Measurements from ENCODE around the gene KIAA1328. TPM values are rescaled to one million over a fixed set of nuclear protein-coding genes. Genes with fewer than 3 reads are reported as not detected.

Gene KIAA1328
- polyA plus RNA-seq, 2 of the 4 experiments (the other 2 are of a cell fraction) = 1.7 to 3.9 TPM

- 79% methylated on average over 1 of the region's 1 CpG for WGBS (ENCODE audit: missing lambda C conversion rate)
- DNase-seq (ENCODE audit: low read depth in 1 of 2, low spot score in 1 of 2) = no peak
- Histone ChIP-seq H3K9me3 (no peaks in the 10 kb centered on the region), H3K27ac (no peak overlapping the region), H3K4me2 (no peak overlapping the region), H3K4me3 (no peak overlapping the region), H3K4me1 (no peaks in the 10 kb centered on the region)
- ChIA-PET POLR2A (no interaction called here), CTCF (no interaction called here)
- no peak for FAIRE-seq
- ATAC-seq = no peak
- TF ChIP-seq EHF (CRISPR knock-in tag; IDR thresholded peaks at IDR 0.05) (no peak), HOXB5 (CRISPR knock-in tag; IDR thresholded peaks at IDR 0.05) (no peak), NR3C1 (IDR thresholded peaks at IDR 0.05) (no peak), GATA3 (IDR thresholded peaks at IDR 0.05; ENCODE audit: borderline replicate concordance) (no peak), BCL3 (IDR thresholded peaks at IDR 0.05) (no peak), CTCF (IDR thresholded peaks at IDR 0.05) (no peak), HOXA7 (CRISPR knock-in tag; IDR thresholded peaks at IDR 0.05) (no peak), USF2 (IDR thresholded peaks at IDR 0.05) (no peak), RFX5 (IDR thresholded peaks at IDR 0.05) (no peak), RNF2 (IDR thresholded peaks at IDR 0.05; ENCODE audit: borderline replicate concordance, low read depth) (no peak), KDM5A (IDR thresholded peaks at IDR 0.05) (no peak), REST (IDR thresholded peaks at IDR 0.05) (no peak), ESRRA (IDR thresholded peaks at IDR 0.05; ENCODE audit: borderline replicate concordance, low read length) (no peak)
Observed at GRCh38 chr18:37210781-37211180, 381.9 kb downstream of the KIAA1328 start.

- no peaks in the 10 kb centered on the region for H3K9me3 ChIP-seq
- no peak overlapping the region for H3K4me3 ChIP-seq
- H3K27ac ChIP-seq = no peak overlapping the region
- no peak overlapping the region for H3K4me2 ChIP-seq
- ChIA-PET CTCF (no interaction called here), POLR2A (no interaction called here)
- DNase-seq (ENCODE audit: low read depth in 1 of 2, low spot score in 1 of 2) (no peak), ATAC-seq (no peak), FAIRE-seq (no peak)
- H3K4me1 ChIP-seq = peaks cover 7% of the 10 kb centered on the region; the same call in 1 of the 3 replicates
- 41% methylated on average over 2 of the region's 2 CpGs for WGBS (ENCODE audit: missing lambda C conversion rate)
- TF ChIP-seq KDM5A (IDR thresholded peaks at IDR 0.05) (no peak), CTCF (IDR thresholded peaks at IDR 0.05) (no peak), POLR2A (IDR thresholded peaks at IDR 0.05; ENCODE audit: low read length) (no peak), SREBF2 (IDR thresholded peaks at IDR 0.05) (no peak), CEBPB (IDR thresholded peaks at IDR 0.05) (no peak), HES2 (IDR thresholded peaks at IDR 0.05) (no peak), BCL3 (IDR thresholded peaks at IDR 0.05) (no peak), HOXB13 (CRISPR knock-in tag; IDR thresholded peaks at IDR 0.05; ENCODE audit: low read depth) (no peak), PHF8 (IDR thresholded peaks at IDR 0.05; ENCODE audit: borderline replicate concordance, low read depth) (no peak)
Observed at GRCh38 chr18:37218022-37218590, 389.2 kb downstream of the KIAA1328 start.
